ENCODE data around the gene SLC25A17.
"Not testable (repeated sequence)": the region's sequence is repeated elsewhere in the genome, so short reads cannot be mapped to it uniquely, and the experiment has no call there.

The SLC25A17 gene

GRCh38 chr22:40818747-40819598 lies at the start of gene SLC25A17:
Gene SLC25A17, minus strand, starts transcription at chr22:40819346. Its CDS starts 98 bp downstream, at chr22:40819248.
- no peak for TF ChIP-seq GATA1 (IDR thresholded peaks at IDR 0.05; ENCODE audit: low read depth, low read length)
- peak; percentile 68 for TF ChIP-seq POLR2A (IDR thresholded peaks at IDR 0.05; ENCODE audit: low read length)

GRCh38 chr22:40868379-40868778 lies 49.2 kb upstream of the SLC25A17 start:
- not testable (repeated sequence) for DNase-seq

More at GRCh38 chr22:40818747-40819598, at the start of gene SLC25A17:
- peak; percentile 92 to 94 for DNase-seq

- TF ChIP-seq POLR2A (IDR thresholded peaks at IDR 0.05; ENCODE audit: low read length) (no peak), GATA1 (IDR thresholded peaks at IDR 0.05; ENCODE audit: low read depth, low read length) (no peak)
- DNase-seq, result no peak
Observed at GRCh38 chr22:40867109-40867508, 48.0 kb upstream of the SLC25A17 start.

- no peak for DNase-seq
- no peak for TF ChIP-seq GATA1 (IDR thresholded peaks at IDR 0.05; ENCODE audit: low read depth, low read length)
Observed at GRCh38 chr22:40862537-40862936, 43.4 kb upstream of the SLC25A17 start.

GRCh38 chr22:40862013-40862412 lies 42.9 kb upstream of the SLC25A17 start, which contains the start of gene DNAJB7:
Gene DNAJB7, minus strand, starts transcription at chr22:40862113. Its CDS starts 119 bp downstream, at chr22:40861994.
- no peak for DNase-seq
- TF ChIP-seq GATA1 (IDR thresholded peaks at IDR 0.05; ENCODE audit: low read depth, low read length), result no peak
- TF ChIP-seq POLR2A (IDR thresholded peaks at IDR 0.05; ENCODE audit: low read length), result no peak

GRCh38 chr22:40857309-40857855 lies 38.2 kb upstream of the SLC25A17 start:
- no peak for TF ChIP-seq GATA1 (IDR thresholded peaks at IDR 0.05; ENCODE audit: low read depth, low read length)
- TF ChIP-seq POLR2A (IDR thresholded peaks at IDR 0.05; ENCODE audit: low read length), result no peak
- peak; percentile 67 to 70 for DNase-seq

GRCh38 chr22:40856513-40857308 lies 37.6 kb upstream of the SLC25A17 start, which contains the start of the genes ST13 and XPNPEP3:
Gene ST13, minus strand, starts transcription at chr22:40856639. Its CDS starts 99 bp downstream, at chr22:40856540.
Gene XPNPEP3, plus strand, starts transcription at chr22:40857148. Its CDS starts 34 bp downstream, at chr22:40857182.
- TF ChIP-seq GATA1 (IDR thresholded peaks at IDR 0.05; ENCODE audit: low read depth, low read length) (no peak), POLR2A (IDR thresholded peaks at IDR 0.05; ENCODE audit: low read length) (peak; percentile 82)
- DNase-seq, result peak; percentile 98 to 99

- peak; percentile 80 to 83 for DNase-seq
- TF ChIP-seq POLR2A (IDR thresholded peaks at IDR 0.05; ENCODE audit: low read length), result no peak
- TF ChIP-seq GATA1 (IDR thresholded peaks at IDR 0.05; ENCODE audit: low read depth, low read length), result no peak
Observed at GRCh38 chr22:40855979-40856512, 36.9 kb upstream of the SLC25A17 start.

GRCh38 chr22:40855071-40855978 lies 36.2 kb upstream of the SLC25A17 start:
- no peak for TF ChIP-seq GATA1 (IDR thresholded peaks at IDR 0.05; ENCODE audit: low read depth, low read length)
- no peak for TF ChIP-seq POLR2A (IDR thresholded peaks at IDR 0.05; ENCODE audit: low read length)
- peak; percentile 87 to 89 for DNase-seq

- peak; percentile 38 to 43 for DNase-seq
- no peak for TF ChIP-seq GATA1 (IDR thresholded peaks at IDR 0.05; ENCODE audit: low read depth, low read length)
- TF ChIP-seq POLR2A (IDR thresholded peaks at IDR 0.05; ENCODE audit: low read length), result no peak
Observed at GRCh38 chr22:40853961-40854360, 34.8 kb upstream of the SLC25A17 start.

- no peak for DNase-seq
- TF ChIP-seq GATA1 (IDR thresholded peaks at IDR 0.05; ENCODE audit: low read depth, low read length) (no peak), POLR2A (IDR thresholded peaks at IDR 0.05; ENCODE audit: low read length) (no peak)
Observed at GRCh38 chr22:40853333-40853732, 34.2 kb upstream of the SLC25A17 start.

- DNase-seq, result not testable (repeated sequence)
Observed at GRCh38 chr22:40845816-40846215, 26.7 kb upstream of the SLC25A17 start.

- TF ChIP-seq POLR2A (IDR thresholded peaks at IDR 0.05; ENCODE audit: low read length) (no peak), GATA1 (IDR thresholded peaks at IDR 0.05; ENCODE audit: low read depth, low read length) (no peak)
- no peak for DNase-seq
Observed at GRCh38 chr22:40844951-40845350, 25.8 kb upstream of the SLC25A17 start.
